ENCODE results near the gene CYP4V2. TPM values are rescaled to one million over a fixed set of nuclear protein-coding genes. Genes with fewer than 3 reads are reported as not detected.
"Not testable (repeated sequence)": the region's sequence is repeated elsewhere in the genome, so short reads cannot be mapped to it uniquely, and the experiment has no call there.

Gene CYP4V2
- polyA plus RNA-seq, 4 donors, result 19.5 to 49.9 (median 25.8) TPM

GRCh38 chr4:186243331-186243730 is 52.0 kb downstream of the CYP4V2 start:
- Histone ChIP-seq H3K27ac (ENCODE audit: low read depth in 1 of 3, low read length in 2 of 3) (no peak overlapping the region), H3K36me3 (ENCODE audit: control insufficient read depth in 3 of 3, insufficient read depth in 2 of 3, low read depth in 1 of 3, low read length in 3 of 3) (peaks cover 0 to under 1% (median 0%) of the 10 kb centered on the region in 3 donors), H3K9me3 (ENCODE audit: control insufficient read depth in 2 of 2, insufficient read depth in 1 of 2, low read depth in 1 of 2, low read length in 1 of 2) (peaks cover 0 to 4% of the 10 kb centered on the region in 2 donors), H3K27me3 (ENCODE audit: control insufficient read depth in 3 of 3, insufficient read depth in 3 of 3, low read length in 3 of 3) (no peaks in the 10 kb centered on the region), H3K4me3 (ENCODE audit: low read depth in 1 of 3, low read length in 3 of 3) (no peak overlapping the region), H3K4me1 (ENCODE audit: control insufficient read depth in 3 of 3, insufficient read depth in 2 of 3, low read depth in 1 of 3, low read length in 2 of 3) (no peaks in the 10 kb centered on the region)
- FAIRE-seq (no peak), DNase-seq (no peak)
- 85 to 95% (median 86%) methylated on average over 2 of the region's 2 CpGs for WGBS, 3 donors

GRCh38 chr4:186244835-186245234 is 53.5 kb downstream of the CYP4V2 start:
- H3K27ac ChIP-seq (ENCODE audit: low read depth in 1 of 3, low read length in 2 of 3), result no peak overlapping the region
- DNase-seq (no peak), FAIRE-seq (no peak)
- WGBS, 3 donors, result 82 to 88% (median 87%) methylated on average over 5 of the region's 5 CpGs
- no peak overlapping the region for H3K4me3 ChIP-seq (ENCODE audit: low read depth in 1 of 3, low read length in 3 of 3)
- H3K27me3 ChIP-seq (ENCODE audit: control insufficient read depth in 3 of 3, insufficient read depth in 3 of 3, low read length in 3 of 3), result no peaks in the 10 kb centered on the region
- no peaks in the 10 kb centered on the region for H3K36me3 ChIP-seq (ENCODE audit: control insufficient read depth in 3 of 3, insufficient read depth in 2 of 3, low read depth in 1 of 3, low read length in 3 of 3)
- peaks cover 0 to 2% of the 10 kb centered on the region in 2 donors for H3K9me3 ChIP-seq (ENCODE audit: control insufficient read depth in 2 of 2, insufficient read depth in 1 of 2, low read depth in 1 of 2, low read length in 1 of 2)
- peaks cover 0 to under 1% (median 0%) of the 10 kb centered on the region in 3 donors for H3K4me1 ChIP-seq (ENCODE audit: control insufficient read depth in 3 of 3, insufficient read depth in 2 of 3, low read depth in 1 of 3, low read length in 2 of 3)

- H3K4me3 ChIP-seq (ENCODE audit: low read depth in 1 of 3, low read length in 3 of 3); H3K4me1 ChIP-seq (ENCODE audit: control insufficient read depth in 3 of 3, insufficient read depth in 2 of 3, low read depth in 1 of 3, low read length in 2 of 3); H3K9me3 ChIP-seq (ENCODE audit: control insufficient read depth in 2 of 2, insufficient read depth in 1 of 2, low read depth in 1 of 2, low read length in 1 of 2); H3K27ac ChIP-seq (ENCODE audit: low read depth in 1 of 3, low read length in 2 of 3); H3K27me3 ChIP-seq (ENCODE audit: control insufficient read depth in 3 of 3, insufficient read depth in 3 of 3, low read length in 3 of 3); H3K36me3 ChIP-seq (ENCODE audit: control insufficient read depth in 3 of 3, insufficient read depth in 2 of 3, low read depth in 1 of 3, low read length in 3 of 3); FAIRE-seq; DNase-seq: not testable (repeated sequence)
- WGBS, 3 donors, result 88 to 94% (median 90%) methylated on average over 9 of the region's 9 CpGs
These were observed 55.8 kb downstream of the CYP4V2 start for GRCh38 chr4:186247062-186247752.

GRCh38 chr4:186248643-186249042 is 57.3 kb downstream of the CYP4V2 start:
- no peak overlapping the region for H3K27ac ChIP-seq (ENCODE audit: low read depth in 1 of 3, low read length in 2 of 3)
- DNase-seq (no peak), FAIRE-seq (no peak)
- peaks cover 0 to 5% (median 0%) of the 10 kb centered on the region in 3 donors for H3K4me1 ChIP-seq (ENCODE audit: control insufficient read depth in 3 of 3, insufficient read depth in 2 of 3, low read depth in 1 of 3, low read length in 2 of 3)
- peaks cover 0 to 2% of the 10 kb centered on the region in 2 donors for H3K9me3 ChIP-seq (ENCODE audit: control insufficient read depth in 2 of 2, insufficient read depth in 1 of 2, low read depth in 1 of 2, low read length in 1 of 2)
- no peak overlapping the region for H3K4me3 ChIP-seq (ENCODE audit: low read depth in 1 of 3, low read length in 3 of 3)
- 56 to 86% (median 85%) methylated on average over 1 of the region's 1 CpG for WGBS, 3 donors
- H3K27me3 ChIP-seq (ENCODE audit: control insufficient read depth in 3 of 3, insufficient read depth in 3 of 3, low read length in 3 of 3), result no peaks in the 10 kb centered on the region
- H3K36me3 ChIP-seq (ENCODE audit: control insufficient read depth in 3 of 3, insufficient read depth in 2 of 3, low read depth in 1 of 3, low read length in 3 of 3), result peaks cover 0 to 5% (median 0%) of the 10 kb centered on the region in 3 donors

- DNase-seq (peak in 1 of 2 donors; percentile 17), FAIRE-seq (no peak)
- Histone ChIP-seq H3K27ac (ENCODE audit: low read depth in 1 of 3, low read length in 2 of 3) (no peak overlapping the region), H3K36me3 (ENCODE audit: control insufficient read depth in 3 of 3, insufficient read depth in 2 of 3, low read depth in 1 of 3, low read length in 3 of 3) (peaks cover 0 to 5% (median 3%) of the 10 kb centered on the region in 3 donors), H3K4me1 (ENCODE audit: control insufficient read depth in 3 of 3, insufficient read depth in 2 of 3, low read depth in 1 of 3, low read length in 2 of 3) (peaks cover 0 to 5% (median 0%) of the 10 kb centered on the region in 3 donors), H3K27me3 (ENCODE audit: control insufficient read depth in 3 of 3, insufficient read depth in 3 of 3, low read length in 3 of 3) (no peaks in the 10 kb centered on the region), H3K4me3 (ENCODE audit: low read depth in 1 of 3, low read length in 3 of 3) (no peak overlapping the region), H3K9me3 (ENCODE audit: control insufficient read depth in 2 of 2, insufficient read depth in 1 of 2, low read depth in 1 of 2, low read length in 1 of 2) (no peaks in the 10 kb centered on the region)
- WGBS, 3 donors, result 68 to 79% (median 79%) methylated on average over 8 of the region's 8 CpGs
These were observed 58.7 kb downstream of the CYP4V2 start for GRCh38 chr4:186249785-186250754.

GRCh38 chr4:186250760-186251159 is 59.4 kb downstream of the CYP4V2 start:
- WGBS, 3 donors, result 42 to 75% (median 59%) methylated on average over 2 of the region's 2 CpGs
- Histone ChIP-seq H3K36me3 (ENCODE audit: control insufficient read depth in 3 of 3, insufficient read depth in 2 of 3, low read depth in 1 of 3, low read length in 3 of 3) (peaks cover 0 to 5% (median 3%) of the 10 kb centered on the region in 3 donors), H3K4me1 (ENCODE audit: control insufficient read depth in 3 of 3, insufficient read depth in 2 of 3, low read depth in 1 of 3, low read length in 2 of 3) (peaks cover 0 to 5% (median 0%) of the 10 kb centered on the region in 3 donors), H3K9me3 (ENCODE audit: control insufficient read depth in 2 of 2, insufficient read depth in 1 of 2, low read depth in 1 of 2, low read length in 1 of 2) (no peaks in the 10 kb centered on the region), H3K27ac (ENCODE audit: low read depth in 1 of 3, low read length in 2 of 3) (no peak overlapping the region), H3K4me3 (ENCODE audit: low read depth in 1 of 3, low read length in 3 of 3) (no peak overlapping the region), H3K27me3 (ENCODE audit: control insufficient read depth in 3 of 3, insufficient read depth in 3 of 3, low read length in 3 of 3) (no peaks in the 10 kb centered on the region)
- DNase-seq, result no peak
- FAIRE-seq, result no peak

GRCh38 chr4:186255122-186255521 is 63.8 kb downstream of the CYP4V2 start:
- WGBS, 3 donors, result 79 to 87% (median 85%) methylated on average over 3 of the region's 3 CpGs
- FAIRE-seq (no peak), DNase-seq (no peak)
- peaks cover 0 to 2% of the 10 kb centered on the region in 2 donors for H3K9me3 ChIP-seq (ENCODE audit: control insufficient read depth in 2 of 2, insufficient read depth in 1 of 2, low read depth in 1 of 2, low read length in 1 of 2)
- H3K4me3 ChIP-seq (ENCODE audit: low read depth in 1 of 3, low read length in 3 of 3), result no peak overlapping the region
- no peaks in the 10 kb centered on the region for H3K27me3 ChIP-seq (ENCODE audit: control insufficient read depth in 3 of 3, insufficient read depth in 3 of 3, low read length in 3 of 3)
- H3K4me1 ChIP-seq (ENCODE audit: control insufficient read depth in 3 of 3, insufficient read depth in 2 of 3, low read depth in 1 of 3, low read length in 2 of 3), result peaks cover 0 to 3% (median 2%) of the 10 kb centered on the region in 3 donors
- peaks cover 0 to 5% (median 3%) of the 10 kb centered on the region in 3 donors for H3K36me3 ChIP-seq (ENCODE audit: control insufficient read depth in 3 of 3, insufficient read depth in 2 of 3, low read depth in 1 of 3, low read length in 3 of 3)
- no peak overlapping the region for H3K27ac ChIP-seq (ENCODE audit: low read depth in 1 of 3, low read length in 2 of 3)

- H3K27ac ChIP-seq (ENCODE audit: low read depth in 1 of 3, low read length in 2 of 3), result no peak overlapping the region
- no peaks in the 10 kb centered on the region for H3K27me3 ChIP-seq (ENCODE audit: control insufficient read depth in 3 of 3, insufficient read depth in 3 of 3, low read length in 3 of 3)
- peaks cover 0 to 2% of the 10 kb centered on the region in 2 donors for H3K9me3 ChIP-seq (ENCODE audit: control insufficient read depth in 2 of 2, insufficient read depth in 1 of 2, low read depth in 1 of 2, low read length in 1 of 2)
- 85 to 95% (median 88%) methylated on average over 12 of the region's 12 CpGs for WGBS, 3 donors
- H3K36me3 ChIP-seq (ENCODE audit: control insufficient read depth in 3 of 3, insufficient read depth in 2 of 3, low read depth in 1 of 3, low read length in 3 of 3), result peaks cover 0 to 3% (median 0%) of the 10 kb centered on the region in 3 donors
- peaks cover 0 to 15% (median 3%) of the 10 kb centered on the region in 3 donors for H3K4me1 ChIP-seq (ENCODE audit: control insufficient read depth in 3 of 3, insufficient read depth in 2 of 3, low read depth in 1 of 3, low read length in 2 of 3)
- no peak for FAIRE-seq
- DNase-seq, result no peak
- no peak overlapping the region for H3K4me3 ChIP-seq (ENCODE audit: low read depth in 1 of 3, low read length in 3 of 3)
These were observed 66.9 kb downstream of the CYP4V2 start for GRCh38 chr4:186258216-186258811.

Measured in small intestine (tissue), 7 donors.